ENCODE measurements around the gene NTM. TPM values are rescaled to one million over a fixed set of nuclear protein-coding genes. Genes with fewer than 3 reads are reported as not detected.

NTM gene
- total RNA-seq, 1 experiment from 2014 or later = 9.9 TPM

GRCh38 chr11:132312701-132313111 is 942.3 kb downstream of the NTM start:
- TF ChIP-seq CTCF (conservative IDR thresholded peaks at IDR 0.05) = peak; percentile 87
- no peak overlapping the region for H4K5ac ChIP-seq (ENCODE audit: insufficient read length, low read depth, low read length)
- no peak overlapping the region for H2BK12ac ChIP-seq (ENCODE audit: insufficient read length, low read depth, low read length)
- H3K14ac ChIP-seq (ENCODE audit: insufficient read depth, low read length) = no peak overlapping the region
- no peak overlapping the region for H3T11ph ChIP-seq (ENCODE audit: low read length)
- H3K18ac ChIP-seq (ENCODE audit: insufficient read length, low read depth, low read length) = no peak overlapping the region
- no peak overlapping the region for H3K4me2 ChIP-seq (ENCODE audit: insufficient read depth, insufficient read length, low read length)
- H3K36me3 Mint-ChIP-seq (ENCODE audit: insufficient read depth in 1 of 3, low read depth in 3 of 3) = peaks cover 0 to 2% (median 0%) of the 10 kb centered on the region in 3 experiments; a peak in 2 of 7 replicates
- H3K27ac Mint-ChIP-seq = no peak overlapping the region
- no peak overlapping the region for H2BK15ac ChIP-seq (ENCODE audit: low read depth, low read length)
- H3K9me3 Mint-ChIP-seq = no peaks in the 10 kb centered on the region
- WGBS (ENCODE audit: extremely low coverage, insufficient read length, low lambda C conversion rate) = no CpG with 5 or more reads among the region's 8 CpGs
- no peak overlapping the region for H4K91ac ChIP-seq (ENCODE audit: insufficient read length, low read depth, low read length)
- no peaks in the 10 kb centered on the region for H3K23me2 ChIP-seq (ENCODE audit: insufficient read length, low read depth, low read length, poor library complexity, severe bottlenecking)
- H2BK20ac ChIP-seq (ENCODE audit: low read depth, low read length, poor library complexity, severe bottlenecking) = no peak overlapping the region
- H2BK5ac ChIP-seq (ENCODE audit: insufficient read length, low read length) = no peak overlapping the region
- H3K4ac ChIP-seq (ENCODE audit: low read depth, low read length) = no peak overlapping the region
- no peaks in the 10 kb centered on the region for H3K27me3 ChIP-seq (ENCODE audit: insufficient read depth, low read length)
- H3K56ac ChIP-seq (ENCODE audit: insufficient read length, low read depth, low read length) = no peak overlapping the region
- H4K8ac ChIP-seq (replicated peaks; ENCODE audit: insufficient read length, low read depth, low read length) = no peak overlapping the region
- H3K9me3 ChIP-seq (ENCODE audit: control insufficient read depth, low read depth, low read length) = no peaks in the 10 kb centered on the region
- H3K4me1 Mint-ChIP-seq = peaks cover 16% of the 10 kb centered on the region in 2 experiments
- no peak overlapping the region for H3K23ac ChIP-seq (ENCODE audit: insufficient read length, low read depth, low read length)
- no peaks in the 10 kb centered on the region for H3K79me1 ChIP-seq (ENCODE audit: insufficient read depth, low read depth, low read length, poor library complexity, severe bottlenecking)
- no peaks in the 10 kb centered on the region for H3K4me1 ChIP-seq (ENCODE audit: insufficient read depth, low read length)
- DNase-seq = peak; percentile 69
- no peak overlapping the region for H2AK5ac ChIP-seq (ENCODE audit: insufficient read length, low read length)
- no peak overlapping the region for H2AFZ ChIP-seq (ENCODE audit: low read length)
- no peaks in the 10 kb centered on the region for H4K20me1 ChIP-seq (ENCODE audit: control insufficient read depth, insufficient read depth, insufficient read length)
- no peak overlapping the region for H2BK120ac ChIP-seq (ENCODE audit: low read depth, low read length, poor library complexity, severe bottlenecking)
- no peak overlapping the region for H3K4me3 Mint-ChIP-seq
- H3K9ac ChIP-seq (ENCODE audit: extremely low read depth, insufficient read length, low read length) = no peak overlapping the region
- no peak overlapping the region for H3K27ac ChIP-seq (ENCODE audit: insufficient read length, low read depth, low read length)
- H3K27me3 Mint-ChIP-seq (ENCODE audit: low read depth) = no peaks in the 10 kb centered on the region; the same call in 1 of the 2 replicates
- H3K79me2 ChIP-seq (ENCODE audit: insufficient read depth, low read length) = no peaks in the 10 kb centered on the region
